Stimulated activated CD4-positive, alpha-beta T cell treated with anti-CD3 and anti-CD28 coated beads, Interleukin-1b, Interleukin-23, amount 100 ng/mL, for 4 hours (primary cell): Measurements from ENCODE around the gene TRAIP.

Source experiments
- DNase-seq, 2 donors: peaks; one replicate each; pipeline ENCODE4 v3.0.0-alpha.2; 2020; ENCODE audit warnings: low read depth in 2 of 2

The TRAIP gene

DNA sequence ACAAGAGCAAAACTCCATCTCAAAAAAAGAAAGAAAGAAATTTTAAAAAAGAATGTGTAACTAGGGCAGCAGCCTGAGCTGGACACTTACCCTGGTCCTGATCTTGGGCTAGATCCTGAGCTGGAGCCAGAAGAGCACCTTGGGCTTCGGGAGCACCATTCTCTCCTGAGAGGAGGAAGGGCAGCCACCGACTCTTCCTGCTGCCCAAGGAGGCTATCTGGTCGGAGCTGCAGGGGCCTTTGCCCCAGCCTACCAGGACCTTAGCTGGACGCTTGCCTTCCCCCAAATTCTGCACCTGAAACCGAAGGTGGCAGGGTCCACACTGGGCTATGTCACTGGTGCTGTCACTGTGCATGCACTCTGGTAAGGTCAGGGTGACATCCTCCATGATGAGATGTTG lies 20.2 kb upstream of the TRAIP start:
- no peak for DNase-seq

GRCh38 chr3:49873623-49874022 lies 17.3 kb upstream of the TRAIP start:
- DNase-seq: no peak

DNA sequence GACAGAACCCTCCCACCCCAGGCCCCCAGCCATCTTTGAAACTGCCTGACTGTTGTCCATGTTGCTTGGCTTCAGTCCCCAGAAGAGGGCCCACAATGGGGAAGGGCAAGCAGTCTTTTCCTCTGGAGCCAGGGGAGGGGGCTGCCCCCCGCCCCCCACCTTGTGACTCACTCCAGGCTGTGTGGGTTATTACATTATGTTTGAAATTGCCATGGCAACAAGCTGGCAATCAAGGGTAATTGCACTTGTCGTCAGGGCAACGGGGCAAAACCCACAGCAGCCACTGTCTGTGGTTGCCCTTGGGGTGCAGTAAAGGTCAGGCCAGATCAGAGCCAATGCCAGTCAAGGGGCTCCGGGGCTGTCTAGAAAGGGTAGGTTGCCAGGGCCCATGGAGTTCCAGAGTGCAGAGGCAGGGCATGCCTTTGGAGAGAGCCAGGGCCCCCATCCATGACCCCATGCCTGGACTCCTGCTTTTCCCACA lies 16.5 kb upstream of the TRAIP start:
- DNase-seq: no peak

- no peak for DNase-seq
Observed at GRCh38 chr3:49871531-49872153, 15.3 kb upstream of the TRAIP start.

GRCh38 chr3:49869525-49870126 lies 13.3 kb upstream of the TRAIP start, which contains the start of gene CAMKV:
TSS of gene CAMKV (minus strand) at chr3:49869906. CDS start at chr3:49862388, 7,518 bp downstream.
- DNase-seq: no peak

- no peak for DNase-seq
Observed at GRCh38 chr3:49868862-49869466, 12.6 kb upstream of the TRAIP start.

GRCh38 chr3:49867871-49868321 lies 11.5 kb upstream of the TRAIP start:
- DNase-seq: no peak

DNA sequence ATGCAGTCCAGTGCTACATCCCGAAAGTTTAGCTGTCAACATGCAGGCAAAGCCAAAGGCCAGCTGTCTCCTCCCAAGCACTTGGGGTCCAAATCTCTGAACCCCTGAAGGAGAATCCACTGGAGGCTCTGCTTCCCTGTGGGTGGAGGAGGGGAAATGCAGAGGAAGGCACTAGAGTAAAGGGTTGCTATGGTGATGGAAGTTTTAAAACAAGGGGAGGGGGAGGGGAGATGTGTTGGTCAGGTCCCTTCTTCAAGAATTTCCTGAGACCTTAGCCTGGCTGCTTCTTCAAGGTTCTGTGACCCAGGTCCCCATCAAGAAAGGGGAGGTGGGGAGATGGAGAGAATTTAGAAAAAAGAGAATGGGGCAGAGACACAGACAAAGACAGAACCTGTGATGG lies 11.0 kb upstream of the TRAIP start:
- DNase-seq: no peak

- DNase-seq: no peak
Observed at GRCh38 chr3:49865198-49865784, 8.9 kb upstream of the TRAIP start.

DNA sequence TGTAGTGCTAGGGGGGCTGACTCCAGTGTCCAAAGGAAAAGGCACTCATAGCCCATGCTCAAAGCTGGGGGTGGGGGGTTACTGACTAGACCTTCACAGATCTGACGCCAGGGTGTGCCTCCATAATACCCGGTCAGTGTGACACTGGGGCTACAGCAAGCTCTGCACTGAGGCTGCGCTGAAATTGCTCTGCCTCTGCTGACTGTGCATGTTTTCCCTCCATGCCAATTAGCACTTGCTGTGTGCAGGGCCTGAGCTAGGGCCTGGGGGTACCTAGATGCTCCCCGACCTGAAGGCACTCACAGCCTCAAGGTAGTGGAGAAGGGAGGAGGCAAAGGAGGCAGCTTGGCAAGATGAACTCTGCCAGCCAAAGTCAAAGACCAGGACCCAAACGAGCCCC lies 8.1 kb upstream of the TRAIP start:
- no peak for DNase-seq

- no peak for DNase-seq
Observed at GRCh38 chr3:49859576-49860305, 3.4 kb upstream of the TRAIP start.

DNA sequence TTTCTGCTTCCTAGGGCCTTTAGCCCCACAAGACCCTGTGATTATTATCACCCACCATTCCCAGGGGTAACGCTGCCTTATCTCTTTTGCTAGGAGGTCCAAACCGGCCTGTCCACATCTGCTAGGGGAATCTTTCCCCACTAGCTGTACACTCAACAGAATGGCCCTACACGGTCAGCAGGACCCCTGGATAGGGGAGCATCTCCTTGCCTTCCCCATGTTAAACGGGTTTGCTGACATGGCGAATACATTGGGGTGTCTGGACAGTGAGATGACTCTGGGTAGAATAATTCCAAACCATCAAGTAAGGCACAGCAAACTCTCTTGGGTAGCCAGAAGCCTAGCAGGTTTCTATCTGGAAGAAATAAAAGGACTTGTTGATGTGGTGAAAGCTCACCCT lies 702 bp downstream of the TRAIP start:
- DNase-seq: no peak

DNA sequence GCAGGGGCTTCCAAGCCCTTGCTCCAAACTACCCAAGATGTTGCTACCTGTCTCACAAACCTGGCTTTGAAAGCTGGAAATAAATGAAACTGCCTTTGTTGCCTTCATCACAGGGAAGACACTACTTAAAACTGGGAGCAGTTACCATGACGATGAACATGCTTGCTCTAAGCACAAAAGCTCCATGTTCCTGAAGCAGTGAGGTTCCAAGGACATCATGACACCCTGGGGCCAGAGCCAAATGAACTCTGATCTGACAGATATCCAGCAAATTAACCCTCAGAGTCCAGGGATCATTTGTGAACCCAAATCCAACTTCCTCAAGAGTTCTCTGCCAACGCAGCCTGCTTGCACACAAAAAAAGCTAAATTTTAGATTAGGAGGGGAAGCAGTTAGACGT lies 10.7 kb downstream of the TRAIP start:
- no peak for DNase-seq

- DNase-seq: no peak
Observed at GRCh38 chr3:49844464-49845183, 11.7 kb downstream of the TRAIP start.

GRCh38 chr3:49842843-49843517 lies 13.4 kb downstream of the TRAIP start:
- no peak for DNase-seq

- DNase-seq: no peak
Observed at GRCh38 chr3:49841806-49842205, 14.6 kb downstream of the TRAIP start.

GRCh38 chr3:49841126-49841696 lies 15.2 kb downstream of the TRAIP start:
- no peak for DNase-seq

DNA sequence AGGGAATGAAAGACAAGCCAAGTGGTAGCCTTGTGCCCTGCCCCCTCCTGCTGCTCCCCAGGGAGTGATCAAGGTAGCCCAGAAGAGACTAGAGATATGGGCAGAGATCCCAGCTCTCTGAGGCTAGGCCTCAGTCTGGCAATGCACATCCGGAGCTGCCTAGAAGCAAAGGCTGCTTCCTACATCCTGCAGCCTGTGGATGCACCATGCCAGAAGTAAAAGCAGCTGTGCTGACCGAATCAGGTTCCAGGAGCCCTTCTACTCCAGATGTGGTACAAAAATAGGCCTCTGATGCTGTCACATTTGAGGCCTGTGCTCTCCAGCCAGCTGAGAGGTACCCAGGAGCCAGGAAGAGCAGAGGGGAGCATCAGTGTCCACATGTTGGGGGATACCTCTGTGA lies 16.0 kb downstream of the TRAIP start:
- no peak for DNase-seq

DNA sequence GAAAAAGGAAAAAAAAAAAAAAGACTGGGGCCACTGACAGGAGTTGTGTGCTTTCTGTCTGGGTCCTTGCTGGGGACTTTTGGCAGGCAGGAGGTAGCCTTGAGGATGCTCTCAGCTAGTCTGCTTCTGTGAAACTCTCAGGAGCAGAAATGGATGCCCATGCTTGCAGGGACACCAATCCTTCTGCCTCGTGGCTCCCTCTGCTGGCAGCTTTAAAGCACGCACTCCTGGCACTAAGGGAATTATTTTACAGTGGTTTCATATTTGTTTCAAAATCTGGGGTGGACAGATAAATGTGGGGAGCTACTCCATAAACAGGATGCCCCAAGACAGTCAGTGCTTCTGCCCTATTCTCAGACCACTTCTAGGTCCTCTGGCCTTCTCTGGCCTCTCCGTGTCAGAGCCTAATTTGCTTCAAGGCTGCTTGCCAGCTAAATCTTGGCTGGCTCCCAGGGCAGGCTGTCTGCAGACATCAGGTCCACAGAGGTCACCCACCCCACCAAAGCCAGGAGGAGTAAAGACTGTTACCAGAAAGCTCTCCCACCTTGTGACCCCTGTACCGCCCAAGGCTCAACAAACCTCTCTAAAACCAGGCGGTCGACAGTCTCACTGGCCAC lies 17.1 kb downstream of the TRAIP start:
- DNase-seq: peak; percentile 70 to 71

DNA sequence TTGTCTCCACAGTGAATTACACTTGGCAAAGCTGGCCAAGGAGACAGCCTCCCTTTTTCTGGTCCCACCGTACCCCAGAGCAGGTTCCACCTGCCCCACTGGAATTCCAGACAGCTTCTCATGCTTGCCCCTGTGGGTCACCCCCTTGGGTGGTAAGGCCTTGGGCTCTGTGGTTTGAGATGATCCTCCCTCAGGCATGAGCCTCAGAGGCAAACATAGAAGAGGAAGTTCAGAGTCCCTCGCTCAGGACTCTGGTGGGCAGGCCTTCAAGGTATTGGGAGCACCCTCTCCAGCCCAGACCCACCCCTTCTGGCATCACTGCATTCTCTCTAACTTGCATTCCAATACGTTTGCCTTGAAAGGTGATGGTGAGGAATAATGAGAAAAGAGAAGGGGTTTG lies 25.0 kb downstream of the TRAIP start:
- no peak for DNase-seq
